ENCODE data around the gene PCK1. TPM values are rescaled to one million over a fixed set of nuclear protein-coding genes. Genes with fewer than 3 reads are reported as not detected.

Gene PCK1
- total RNA-seq, 1 experiment from 2014 or later: 0.32 TPM

GRCh38 chr20:57530327-57530981 lies 30.5 kb upstream of the PCK1 start:
- no peak for DNase-seq (ENCODE audit: low read depth, low spot score)
- in situ Hi-C loops (cut with HindIII; ENCODE audit: low pct_unique_long_range_greater_than_20kb, low sequenced_read_pairs): no loop called here

- in situ Hi-C loops (cut with HindIII; ENCODE audit: low pct_unique_long_range_greater_than_20kb, low sequenced_read_pairs): no loop called here
- DNase-seq (ENCODE audit: low read depth, low spot score): no peak
Measured at GRCh38 chr20:57532104-57532503, 28.8 kb upstream of the PCK1 start.

- in situ Hi-C loops (cut with HindIII; ENCODE audit: low pct_unique_long_range_greater_than_20kb, low sequenced_read_pairs): no loop called here
Measured at GRCh38 chr20:57535297-57535696, 25.6 kb upstream of the PCK1 start.

GRCh38 chr20:57536120-57536708 lies 24.7 kb upstream of the PCK1 start:
- in situ Hi-C loops (cut with HindIII; ENCODE audit: low pct_unique_long_range_greater_than_20kb, low sequenced_read_pairs): no loop called here

More at GRCh38 chr20:57535297-57535696, 25.6 kb upstream of the PCK1 start:
- DNase-seq (ENCODE audit: low read depth, low spot score): no peak

GRCh38 chr20:57536771-57537724 lies 23.9 kb upstream of the PCK1 start:
- in situ Hi-C loops (cut with HindIII; ENCODE audit: low pct_unique_long_range_greater_than_20kb, low sequenced_read_pairs): no loop called here

More at GRCh38 chr20:57536120-57536708, 24.7 kb upstream of the PCK1 start:
- no peak for DNase-seq (ENCODE audit: low read depth, low spot score)

GRCh38 chr20:57537822-57538221 lies 23.1 kb upstream of the PCK1 start:
- in situ Hi-C loops (cut with HindIII; ENCODE audit: low pct_unique_long_range_greater_than_20kb, low sequenced_read_pairs): no loop called here
- no peak for DNase-seq (ENCODE audit: low read depth, low spot score)

More at GRCh38 chr20:57536771-57537724, 23.9 kb upstream of the PCK1 start:
- no peak for DNase-seq (ENCODE audit: low read depth, low spot score)

GRCh38 chr20:57539889-57540288 lies 21.0 kb upstream of the PCK1 start:
- in situ Hi-C loops (cut with HindIII; ENCODE audit: low pct_unique_long_range_greater_than_20kb, low sequenced_read_pairs): no loop called here
- no peak for DNase-seq (ENCODE audit: low read depth, low spot score)

GRCh38 chr20:57540890-57541580 lies 19.9 kb upstream of the PCK1 start:
- DNase-seq (ENCODE audit: low read depth, low spot score): no peak
- in situ Hi-C loops (cut with HindIII; ENCODE audit: low pct_unique_long_range_greater_than_20kb, low sequenced_read_pairs): no loop called here

- DNase-seq (ENCODE audit: low read depth, low spot score): no peak
- in situ Hi-C loops (cut with HindIII; ENCODE audit: low pct_unique_long_range_greater_than_20kb, low sequenced_read_pairs): no loop called here
Measured at GRCh38 chr20:57543754-57544153, 17.2 kb upstream of the PCK1 start.

GRCh38 chr20:57544838-57545564 lies 15.9 kb upstream of the PCK1 start:
- DNase-seq (ENCODE audit: low read depth, low spot score): no peak
- in situ Hi-C loops (cut with HindIII; ENCODE audit: low pct_unique_long_range_greater_than_20kb, low sequenced_read_pairs): no loop called here

GRCh38 chr20:57545927-57546662 lies 14.8 kb upstream of the PCK1 start:
- in situ Hi-C loops (cut with HindIII; ENCODE audit: low pct_unique_long_range_greater_than_20kb, low sequenced_read_pairs): no loop called here
- DNase-seq (ENCODE audit: low read depth, low spot score): peak; percentile 22

- in situ Hi-C loops (cut with HindIII; ENCODE audit: low pct_unique_long_range_greater_than_20kb, low sequenced_read_pairs): no loop called here
- DNase-seq (ENCODE audit: low read depth, low spot score): no peak
Measured at GRCh38 chr20:57546956-57547649, 13.8 kb upstream of the PCK1 start.

- in situ Hi-C loops (cut with HindIII; ENCODE audit: low pct_unique_long_range_greater_than_20kb, low sequenced_read_pairs): no loop called here
- DNase-seq (ENCODE audit: low read depth, low spot score): no peak
Measured at GRCh38 chr20:57548177-57549058, 12.5 kb upstream of the PCK1 start.

GRCh38 chr20:57552471-57552870 lies 8.4 kb upstream of the PCK1 start:
- no peak for DNase-seq (ENCODE audit: low read depth, low spot score)
- in situ Hi-C loops (cut with HindIII; ENCODE audit: low pct_unique_long_range_greater_than_20kb, low sequenced_read_pairs): no loop called here

GRCh38 chr20:57553376-57554018 lies 7.4 kb upstream of the PCK1 start:
- in situ Hi-C loops (cut with HindIII; ENCODE audit: low pct_unique_long_range_greater_than_20kb, low sequenced_read_pairs): no loop called here
- no peak for DNase-seq (ENCODE audit: low read depth, low spot score)

Measured in SK-MEL-5 (cell line).